Cardiac muscle cell (in vitro differentiated cells and primary cell): ENCODE data around the gene CNTNAP2. TPM values are rescaled to one million over a fixed set of nuclear protein-coding genes. Genes with fewer than 3 reads are reported as not detected.

ENCODE experiments used
- DNase-seq, 2 donors: peaks; one replicate each; pipeline versions ENCODE4 v3.0.0 to v3.0.0-alpha.2; 2010 to 2017; ENCODE audit warnings: low read depth in 1 of 2, low spot score in 1 of 2
- H3K27ac ChIP-seq: fragments of 200-600 bp; sonication (generic); 2 replicates; pipeline ENCODE4 v1.5.1; 2016
- H3K27me3 ChIP-seq: fragments of 200-600 bp; sonication (generic); 2 replicates; pipeline ENCODE4 v1.6.0; 2016; ENCODE audit warnings: control low read depth
- H3K36me3 ChIP-seq: fragments of 200-600 bp; sonication (generic); 2 replicates; pipeline ENCODE4 v1.5.1; 2016; ENCODE audit warnings: control low read depth
- H3K4me1 ChIP-seq: fragments of 200-600 bp; sonication (generic); 2 replicates; pipeline ENCODE4 v1.8.1; 2017; ENCODE audit warnings: low read depth, mild to moderate bottlenecking, mixed run types
- H3K4me3 ChIP-seq: fragments of 200-600 bp; sonication (generic); 2 replicates; pipeline ENCODE4 v1.5.1; 2016; ENCODE audit warnings: mild to moderate bottlenecking
- H3K9me3 ChIP-seq: fragments of 200-600 bp; sonication (generic); 2 replicates; pipeline ENCODE4 v1.5.1; 2017; ENCODE audit warnings: low read depth, mild to moderate bottlenecking, control low read depth
- CTCF ChIP-seq: IDR thresholded peaks from 2 replicates; pipeline ENCODE4 v1.5.1; 2012; ENCODE audit warnings: low read depth, mild to moderate bottlenecking, low read length
- polyA plus RNA-seq: library from polyadenylated mRNA; unstranded; fragments of >200 nt; fragmentation: Nextera tagmentation; extraction: Ambion mirVana; gene quantifications from 2 replicates; pipeline ENCODE4 v1.2.1, GENCODE V29; 2016
- total RNA-seq: library from RNA; depleted of rRNA; stranded (reverse); fragments of >200 nt; gene quantifications from 2 replicates; pipeline ENCODE4 v1.2.3, GENCODE V29; 2016

CNTNAP2 gene
- total and polyA plus RNA-seq, 2 experiments from 2014 or later: 4.8 to 5.1 TPM

GRCh38 chr7:147483634-147484292 lies 1367.2 kb downstream of the CNTNAP2 start:
- DNase-seq: no peak
- TF ChIP-seq CTCF: no peak
- Histone ChIP-seq H3K27ac (no peak overlapping the region), H3K4me1 (no peaks in the 10 kb centered on the region), H3K36me3 (no peaks in the 10 kb centered on the region), H3K4me3 (no peak overlapping the region), H3K9me3 (no peaks in the 10 kb centered on the region), H3K27me3 (no peaks in the 10 kb centered on the region)

- no peak for DNase-seq
Observed at GRCh38 chr7:147485660-147486210, 1369.1 kb downstream of the CNTNAP2 start.

GRCh38 chr7:147492606-147493005 lies 1376.0 kb downstream of the CNTNAP2 start:
- peak in 1 of 2 donors; percentile 23 for DNase-seq
- no peak overlapping the region for H3K27ac ChIP-seq
- no peaks in the 10 kb centered on the region for H3K27me3 ChIP-seq
- no peak overlapping the region for H3K4me3 ChIP-seq
- no peaks in the 10 kb centered on the region for H3K36me3 ChIP-seq
- TF ChIP-seq CTCF: no peak
- no peaks in the 10 kb centered on the region for H3K9me3 ChIP-seq
- no peaks in the 10 kb centered on the region for H3K4me1 ChIP-seq

More at GRCh38 chr7:147485660-147486210, 1369.1 kb downstream of the CNTNAP2 start:
- Histone ChIP-seq H3K4me1 (no peaks in the 10 kb centered on the region), H3K27ac (no peak overlapping the region), H3K36me3 (no peaks in the 10 kb centered on the region), H3K4me3 (no peak overlapping the region), H3K9me3 (no peaks in the 10 kb centered on the region), H3K27me3 (no peaks in the 10 kb centered on the region)
- TF ChIP-seq CTCF: no peak

- TF ChIP-seq CTCF: no peak
- Histone ChIP-seq H3K36me3 (no peaks in the 10 kb centered on the region), H3K4me3 (no peak overlapping the region), H3K27ac (no peak overlapping the region), H3K27me3 (no peaks in the 10 kb centered on the region), H3K4me1 (no peaks in the 10 kb centered on the region), H3K9me3 (no peaks in the 10 kb centered on the region)
- DNase-seq: no peak
Observed at GRCh38 chr7:147496209-147496608, 1379.6 kb downstream of the CNTNAP2 start.

- no peak for DNase-seq
- Histone ChIP-seq H3K27me3 (no peaks in the 10 kb centered on the region), H3K27ac (no peak overlapping the region), H3K9me3 (no peaks in the 10 kb centered on the region), H3K4me1 (no peaks in the 10 kb centered on the region), H3K36me3 (no peaks in the 10 kb centered on the region), H3K4me3 (no peak overlapping the region)
- TF ChIP-seq CTCF: no peak
Observed at GRCh38 chr7:147497246-147497645, 1380.6 kb downstream of the CNTNAP2 start.
